Measurements from ENCODE around the gene SLC43A2. TPM values are rescaled to one million over a fixed set of nuclear protein-coding genes. Genes with fewer than 3 reads are reported as not detected.
A peak's percentile ranks its signal among the peaks of the same experiment; 100 is the strongest.
"Not testable (repeated sequence)": the region's sequence is repeated elsewhere in the genome, so short reads cannot be mapped to it uniquely, and the experiment has no call there.

Gene SLC43A2
- total RNA-seq, 1 experiment from 2014 or later: 3.3 TPM

DNA sequence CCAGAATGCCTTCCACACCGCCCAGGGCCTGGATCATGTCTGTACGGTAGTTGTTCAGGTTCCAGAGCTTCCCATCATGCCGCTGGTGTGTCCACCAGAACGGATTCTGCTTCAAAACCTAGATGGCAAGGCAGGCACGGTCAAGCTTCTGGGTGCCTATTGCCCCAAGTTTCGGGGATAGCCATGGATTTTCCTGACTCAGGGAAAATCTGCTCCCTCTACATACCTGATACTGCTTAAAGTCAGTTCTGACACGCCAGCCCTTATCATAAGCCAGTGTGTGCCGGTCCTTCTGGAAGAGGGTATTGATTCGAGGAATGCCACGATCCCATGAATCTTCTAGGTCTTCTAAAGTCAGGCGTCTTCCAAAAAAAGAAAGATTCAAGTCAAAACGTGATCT, 32.4 kb upstream of the SLC43A2 start:
- Mint-ChIP-seq H3K36me3 (ENCODE audit: insufficient read depth, unreplicated experiment) (peaks cover 55% of the 10 kb centered on the region), H3K4me1 (ENCODE audit: low read depth, unreplicated experiment) (no peaks in the 10 kb centered on the region), H3K9me3 (ENCODE audit: low read depth, unreplicated experiment) (no peaks in the 10 kb centered on the region), H3K27ac (ENCODE audit: unreplicated experiment) (no peak overlapping the region), H3K4me3 (ENCODE audit: low read depth, unreplicated experiment) (no peak overlapping the region), H3K27me3 (ENCODE audit: unreplicated experiment) (no peaks in the 10 kb centered on the region)
- TSS peak; percentile 77 for BruUV-seq (replicated peaks)
- intact Hi-C loops (cut with micrococcal nuclease; ENCODE audit: unreplicated experiment): no loop called here
- no peak for TF ChIP-seq CTCF (IDR thresholded peaks at IDR 0.05; ENCODE audit: unreplicated experiment)
- CTCF ChIA-PET: no interaction called here
- DNase-seq: no peak

- CTCF ChIA-PET: interaction anchor here (0.6 kb wide), 1 partner anchor 35 kb away, joined by 3 read pairs; no protein-coding TSS in a partner anchor
- no peak overlapping the region for H3K27ac Mint-ChIP-seq (ENCODE audit: unreplicated experiment)
- TF ChIP-seq CTCF (IDR thresholded peaks at IDR 0.05; ENCODE audit: unreplicated experiment): no peak
- BruUV-seq (replicated peaks): no TSS peak
- no peak for DNase-seq
- peaks cover 55% of the 10 kb centered on the region for H3K36me3 Mint-ChIP-seq (ENCODE audit: insufficient read depth, unreplicated experiment)
- intact Hi-C loops (cut with micrococcal nuclease; ENCODE audit: unreplicated experiment): no loop called here
- no peak overlapping the region for H3K4me3 Mint-ChIP-seq (ENCODE audit: low read depth, unreplicated experiment)
- H3K9me3 Mint-ChIP-seq (ENCODE audit: low read depth, unreplicated experiment): no peaks in the 10 kb centered on the region
- H3K4me1 Mint-ChIP-seq (ENCODE audit: low read depth, unreplicated experiment): no peaks in the 10 kb centered on the region
- no peaks in the 10 kb centered on the region for H3K27me3 Mint-ChIP-seq (ENCODE audit: unreplicated experiment)
Measured at GRCh38 chr17:1658100-1658499, 29.5 kb upstream of the SLC43A2 start.

GRCh38 chr17:1653735-1654134, 25.1 kb upstream of the SLC43A2 start:
- TF ChIP-seq CTCF (IDR thresholded peaks at IDR 0.05; ENCODE audit: unreplicated experiment): no peak
- intact Hi-C loops (cut with micrococcal nuclease; ENCODE audit: unreplicated experiment): no loop called here
- CTCF ChIA-PET: no interaction called here
- H3K9me3 Mint-ChIP-seq (ENCODE audit: low read depth, unreplicated experiment): no peaks in the 10 kb centered on the region
- no peaks in the 10 kb centered on the region for H3K4me1 Mint-ChIP-seq (ENCODE audit: low read depth, unreplicated experiment)
- DNase-seq: no peak
- no TSS peak for BruUV-seq (replicated peaks)
- H3K27ac Mint-ChIP-seq (ENCODE audit: unreplicated experiment): no peak overlapping the region
- H3K27me3 Mint-ChIP-seq (ENCODE audit: unreplicated experiment): no peaks in the 10 kb centered on the region
- no peak overlapping the region for H3K4me3 Mint-ChIP-seq (ENCODE audit: low read depth, unreplicated experiment)
- peaks cover 46% of the 10 kb centered on the region for H3K36me3 Mint-ChIP-seq (ENCODE audit: insufficient read depth, unreplicated experiment)

DNA sequence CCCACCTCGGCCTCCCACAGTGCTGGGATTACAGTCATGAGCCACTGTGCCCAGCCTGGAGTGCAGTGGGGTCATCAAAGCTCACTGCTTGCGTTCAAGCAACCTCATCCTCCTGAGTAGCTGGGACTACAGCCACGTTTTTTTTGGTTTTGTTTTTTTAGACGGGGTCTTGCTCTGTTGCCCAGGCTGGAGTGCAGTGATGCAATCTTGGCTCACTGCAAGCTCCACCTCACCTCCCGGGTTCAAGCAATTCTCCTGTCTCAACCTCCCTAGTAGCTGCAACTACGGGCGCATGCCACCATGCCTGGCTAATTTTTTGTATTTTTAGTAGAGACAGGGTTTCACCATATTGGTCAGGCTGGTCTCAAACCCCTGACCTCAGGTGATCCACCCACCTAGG, 24.2 kb upstream of the SLC43A2 start:
- H3K27me3 Mint-ChIP-seq (ENCODE audit: unreplicated experiment); DNase-seq; CTCF ChIA-PET; intact Hi-C loops (cut with micrococcal nuclease; ENCODE audit: unreplicated experiment); H3K4me3 Mint-ChIP-seq (ENCODE audit: low read depth, unreplicated experiment); H3K4me1 Mint-ChIP-seq (ENCODE audit: low read depth, unreplicated experiment); H3K9me3 Mint-ChIP-seq (ENCODE audit: low read depth, unreplicated experiment); BruUV-seq (replicated peaks); H3K27ac Mint-ChIP-seq (ENCODE audit: unreplicated experiment): not testable (repeated sequence)
- peaks cover 37% of the 10 kb centered on the region for H3K36me3 Mint-ChIP-seq (ENCODE audit: insufficient read depth, unreplicated experiment)

DNA sequence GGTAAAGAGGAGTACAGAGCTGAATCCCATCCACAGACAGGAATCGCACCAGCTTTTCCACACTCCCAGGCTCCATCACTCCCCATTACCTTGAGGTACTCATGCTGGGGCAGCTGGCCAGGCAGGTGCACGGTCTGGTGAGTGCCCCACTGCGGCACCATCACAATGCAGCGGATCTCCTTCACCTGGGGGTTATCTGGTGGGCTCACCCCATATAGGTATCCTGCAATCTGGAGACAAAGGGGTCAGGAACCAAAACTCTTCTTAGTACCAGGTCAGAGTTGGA, 22.9 kb upstream of the SLC43A2 start:
- no peaks in the 10 kb centered on the region for H3K4me1 Mint-ChIP-seq (ENCODE audit: low read depth, unreplicated experiment)
- CTCF ChIA-PET: interaction anchor here (1.1 kb wide), 1 partner anchor 18 kb away, joined by 3 read pairs; no protein-coding TSS in a partner anchor
- H3K27ac Mint-ChIP-seq (ENCODE audit: unreplicated experiment): no peak overlapping the region
- no TSS peak for BruUV-seq (replicated peaks)
- intact Hi-C loops (cut with micrococcal nuclease; ENCODE audit: unreplicated experiment): no loop called here
- peaks cover 26% of the 10 kb centered on the region for H3K36me3 Mint-ChIP-seq (ENCODE audit: insufficient read depth, unreplicated experiment)
- no peak for DNase-seq
- H3K4me3 Mint-ChIP-seq (ENCODE audit: low read depth, unreplicated experiment): no peak overlapping the region
- H3K27me3 Mint-ChIP-seq (ENCODE audit: unreplicated experiment): no peaks in the 10 kb centered on the region
- no peak for TF ChIP-seq CTCF (IDR thresholded peaks at IDR 0.05; ENCODE audit: unreplicated experiment)
- no peaks in the 10 kb centered on the region for H3K9me3 Mint-ChIP-seq (ENCODE audit: low read depth, unreplicated experiment)

All from Calu3 (cell line).